IMR-90 (cell line): ENCODE data around the gene GLRA2.

Experiments
- CEBPB ChIP-seq: IDR thresholded peaks from 2 replicates; pipeline ENCODE4 v1.6.1; 2012; ENCODE audit warnings: low read depth, low read length, improper control_type of control experiment
- CTCF ChIP-seq: conservative IDR thresholded peaks from 2 replicates; pipeline ENCODE4 v1.5.1; 2012; ENCODE audit warnings: mild to moderate bottlenecking, low read depth, low read length, improper control_type of control experiment
- MXI1 ChIP-seq: IDR thresholded peaks from 2 replicates; pipeline ENCODE4 v1.6.1; 2012; ENCODE audit warnings: low read depth, mild to moderate bottlenecking, low read length, moderate library complexity, borderline replicate concordance
- NFE2L2 ChIP-seq: fragments of 150-350 bp; IDR thresholded peaks from 2 replicates; pipeline ENCODE4 v1.6.1; 2016; ENCODE audit warnings: low read depth, mild to moderate bottlenecking, low read length
- POLR2A ChIP-seq: IDR thresholded peaks from 2 replicates; pipeline ENCODE4 v1.6.1; 2012; ENCODE audit warnings: mild to moderate bottlenecking, low read depth, low read length
- RCOR1 ChIP-seq: IDR thresholded peaks from 2 replicates; pipeline ENCODE4 v1.6.1; 2012; ENCODE audit warnings: mild to moderate bottlenecking, low read length, improper control_type of control experiment; ENCODE audit not compliant: insufficient replicate concordance

- TF ChIP-seq RCOR1: no peak
- TF ChIP-seq CTCF: peak; percentile 33; the same call in 1 of the 2 replicates
- no peak for TF ChIP-seq POLR2A
- TF ChIP-seq CEBPB: no peak
- no peak for TF ChIP-seq NFE2L2
- TF ChIP-seq MXI1: no peak
Measured at GRCh38 chrX:14697451-14697850, 168.1 kb downstream of the GLRA2 start.
